Measurements from ENCODE around the gene CLCN3. TPM values are rescaled to one million over a fixed set of nuclear protein-coding genes. Genes with fewer than 3 reads are reported as not detected.
A peak's percentile ranks its signal among the peaks of the same experiment; 100 is the strongest.
"Not testable (repeated sequence)": the region's sequence is repeated elsewhere in the genome, so short reads cannot be mapped to it uniquely, and the experiment has no call there.

CLCN3 gene
- total RNA-seq, 2 experiments from 2014 or later: 18.5 to 20.8 TPM

GRCh38 chr4:169611991-169612870 lies 8.1 kb upstream of the CLCN3 start, which contains the start of gene NEK1:
TSS of gene NEK1 (minus strand) at chr4:169612583. CDS start at chr4:169602630, 9,953 bp downstream.
- Mint-ChIP-seq H3K36me3 (peaks cover 3% of the 10 kb centered on the region), H3K27ac (peak within 1 kb of the TSS; percentile 98), H3K9me3 (no peaks in the 10 kb centered on the region), H3K4me1 (peaks cover 34% of the 10 kb centered on the region), H3K27me3 (no peaks in the 10 kb centered on the region), H3K4me3 (peak within 1 kb of the TSS; percentile 92)
- DNase-seq: peak; percentile 90

- H3K9me3 Mint-ChIP-seq: no peaks in the 10 kb centered on the region
Measured at GRCh38 chr4:169612871-169613859, 7.2 kb upstream of the CLCN3 start.

GRCh38 chr4:169615467-169616106 lies 4.8 kb upstream of the CLCN3 start:
- peaks cover 47% of the 10 kb centered on the region for H3K4me1 Mint-ChIP-seq
- peak overlapping the region; percentile 47 for H3K27ac Mint-ChIP-seq
- H3K36me3 Mint-ChIP-seq: peaks cover 1% of the 10 kb centered on the region
- no peaks in the 10 kb centered on the region for H3K9me3 Mint-ChIP-seq
- peak; percentile 14 for DNase-seq
- no peaks in the 10 kb centered on the region for H3K27me3 Mint-ChIP-seq
- H3K4me3 Mint-ChIP-seq: no peak overlapping the region

More at GRCh38 chr4:169612871-169613859, 7.2 kb upstream of the CLCN3 start:
- Mint-ChIP-seq H3K27me3 (no peaks in the 10 kb centered on the region), H3K4me1 (peaks cover 39% of the 10 kb centered on the region), H3K36me3 (no peaks in the 10 kb centered on the region), H3K4me3 (peak overlapping the region; percentile 92), H3K27ac (peak overlapping the region; percentile 98)
- peak; percentile 54 for DNase-seq

GRCh38 chr4:169616846-169617245 lies 3.5 kb upstream of the CLCN3 start:
- H3K27me3 Mint-ChIP-seq: no peaks in the 10 kb centered on the region
- peaks cover 1% of the 10 kb centered on the region for H3K36me3 Mint-ChIP-seq
- H3K4me3 Mint-ChIP-seq: no peak overlapping the region
- H3K27ac Mint-ChIP-seq: no peak overlapping the region
- no peaks in the 10 kb centered on the region for H3K9me3 Mint-ChIP-seq
- peaks cover 42% of the 10 kb centered on the region for H3K4me1 Mint-ChIP-seq
- DNase-seq: no peak

- peaks cover 47% of the 10 kb centered on the region for H3K4me1 Mint-ChIP-seq
- DNase-seq: no peak
- H3K4me3 Mint-ChIP-seq: no peak overlapping the region
- no peak overlapping the region for H3K27ac Mint-ChIP-seq
- H3K9me3 Mint-ChIP-seq: no peaks in the 10 kb centered on the region
- peaks cover 1% of the 10 kb centered on the region for H3K36me3 Mint-ChIP-seq
- H3K27me3 Mint-ChIP-seq: no peaks in the 10 kb centered on the region
Measured at GRCh38 chr4:169617306-169617705, 3.1 kb upstream of the CLCN3 start.

GRCh38 chr4:169618286-169618685 lies 2.1 kb upstream of the CLCN3 start:
- Mint-ChIP-seq H3K4me3 (no peak overlapping the region), H3K27me3 (no peaks in the 10 kb centered on the region), H3K27ac (peak overlapping the region; percentile 99), H3K9me3 (no peaks in the 10 kb centered on the region), H3K36me3 (peaks cover 1% of the 10 kb centered on the region), H3K4me1 (peaks cover 49% of the 10 kb centered on the region)
- DNase-seq: no peak

DNA sequence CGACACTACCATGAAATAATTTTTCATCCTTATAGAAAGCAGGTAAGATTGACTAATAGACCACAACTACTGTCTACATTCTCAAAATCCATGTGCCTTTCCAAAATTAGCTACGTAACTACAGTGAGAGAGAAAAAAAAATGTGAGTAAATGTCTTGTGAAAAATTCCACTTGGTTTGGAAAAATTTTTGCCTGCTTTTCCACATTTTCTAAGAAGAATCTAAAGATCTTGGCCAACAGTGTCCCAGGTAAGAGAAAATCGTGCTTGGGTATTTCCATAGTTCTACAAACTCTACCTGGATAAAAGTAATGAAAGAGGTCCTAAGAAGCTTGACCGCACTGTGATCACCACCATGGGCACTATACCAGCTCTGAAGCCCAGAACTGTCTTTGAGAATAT lies 1.4 kb upstream of the CLCN3 start:
- H3K4me1 Mint-ChIP-seq: peaks cover 50% of the 10 kb centered on the region
- H3K27me3 Mint-ChIP-seq: no peaks in the 10 kb centered on the region
- H3K36me3 Mint-ChIP-seq: peaks cover 4% of the 10 kb centered on the region
- no peak for DNase-seq
- H3K9me3 Mint-ChIP-seq: peaks cover 3% of the 10 kb centered on the region
- H3K4me3 Mint-ChIP-seq: peak overlapping the region; percentile 99
- H3K27ac Mint-ChIP-seq: peak overlapping the region; percentile 99

DNA sequence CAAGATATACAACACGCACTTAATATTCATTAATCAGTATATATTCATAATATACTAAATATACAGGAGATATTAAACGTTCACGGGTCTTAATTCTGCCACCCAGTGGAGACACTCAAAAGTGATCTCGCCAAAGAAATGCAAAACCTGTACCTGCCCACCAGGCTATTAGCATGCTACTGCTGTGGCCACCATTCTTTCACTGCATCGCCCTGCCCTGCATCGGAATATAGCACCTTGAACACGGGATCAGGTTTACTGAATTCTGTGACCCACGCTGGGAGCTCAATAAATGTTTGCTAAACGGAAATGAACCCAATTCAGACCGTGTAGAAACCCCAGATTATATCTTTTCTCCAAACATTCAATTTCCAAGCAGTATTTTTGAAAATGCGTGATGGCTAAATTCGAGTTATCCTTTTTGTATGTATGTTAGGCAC lies 840 bp upstream of the CLCN3 start:
- peak; percentile 46 for DNase-seq
- Mint-ChIP-seq H3K27ac (peak overlapping the region; percentile 99), H3K4me1 (peaks cover 50% of the 10 kb centered on the region), H3K4me3 (peak overlapping the region; percentile 99), H3K27me3 (no peaks in the 10 kb centered on the region), H3K36me3 (peaks cover 4% of the 10 kb centered on the region), H3K9me3 (peaks cover 3% of the 10 kb centered on the region)

- Mint-ChIP-seq H3K27me3 (no peaks in the 10 kb centered on the region), H3K4me1 (peaks cover 49% of the 10 kb centered on the region), H3K4me3 (peak overlapping the region; percentile 99), H3K27ac (peak overlapping the region; percentile 99), H3K36me3 (peaks cover 10% of the 10 kb centered on the region), H3K9me3 (peaks cover 3% of the 10 kb centered on the region)
- peak; percentile 5 for DNase-seq
Measured at GRCh38 chr4:169620880-169621248, 486 bp downstream of the CLCN3 start.

DNA sequence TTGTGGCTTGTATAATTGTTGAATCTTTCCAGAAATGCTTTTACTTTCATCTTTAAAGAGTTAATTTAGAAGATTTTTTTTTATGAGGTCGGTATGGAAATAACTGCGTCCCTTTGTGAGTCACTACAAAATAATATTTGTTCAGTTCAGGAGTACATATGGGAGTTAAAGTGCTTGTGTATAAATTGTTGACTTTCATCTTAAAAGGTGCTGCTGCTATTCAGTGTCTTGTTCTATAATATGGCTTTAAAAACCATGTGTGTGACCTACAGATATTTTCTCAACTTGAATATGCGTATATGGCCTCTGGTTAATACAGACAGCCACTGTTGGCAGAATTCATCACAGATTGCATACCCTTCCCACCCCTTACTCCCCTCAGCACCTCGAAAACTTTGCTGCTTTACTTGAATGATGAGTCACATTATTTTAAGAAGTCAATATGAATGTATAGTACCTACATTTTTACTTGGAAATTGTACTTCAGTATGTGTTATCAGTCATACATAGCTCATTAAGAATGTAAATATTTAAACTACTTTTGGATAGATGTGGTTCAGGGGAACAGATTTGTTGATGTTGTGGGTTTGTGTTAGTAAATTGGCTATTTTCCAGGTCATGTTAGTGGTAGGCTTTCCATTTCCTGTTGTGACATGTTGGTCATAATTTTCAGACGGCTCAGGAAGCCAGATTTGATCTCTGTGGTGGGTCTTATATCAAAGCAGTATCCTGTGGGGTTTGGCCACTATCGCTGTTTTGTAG lies 1.5 kb downstream of the CLCN3 start:
- H3K4me1 Mint-ChIP-seq: peaks cover 49% of the 10 kb centered on the region
- peak overlapping the region; percentile 83 for H3K27ac Mint-ChIP-seq
- no peak for DNase-seq
- H3K4me3 Mint-ChIP-seq: peak overlapping the region; percentile 76
- no peaks in the 10 kb centered on the region for H3K27me3 Mint-ChIP-seq
- peaks cover 3% of the 10 kb centered on the region for H3K9me3 Mint-ChIP-seq
- H3K36me3 Mint-ChIP-seq: peaks cover 11% of the 10 kb centered on the region

DNA sequence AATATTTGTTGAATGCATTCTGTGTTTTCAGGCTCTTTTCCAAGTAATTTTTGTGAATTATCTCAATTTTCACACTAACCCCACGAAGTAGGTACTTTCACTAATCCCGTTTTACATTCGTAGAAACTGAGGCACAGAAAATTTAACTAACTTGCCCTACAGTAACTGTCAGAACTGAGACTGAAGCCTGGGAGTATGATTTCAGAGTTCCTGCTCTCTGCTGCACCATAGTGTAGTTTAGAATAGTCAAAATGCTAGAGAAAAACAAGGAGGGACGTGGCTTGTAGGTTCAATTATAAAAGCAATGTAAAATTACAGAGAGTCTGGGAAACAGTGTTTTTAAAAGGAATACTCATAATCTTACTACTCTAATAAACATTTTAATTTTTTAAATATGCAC lies 2.2 kb downstream of the CLCN3 start:
- Mint-ChIP-seq H3K27ac (peak overlapping the region; percentile 83), H3K4me3 (peak overlapping the region; percentile 76), H3K27me3 (no peaks in the 10 kb centered on the region), H3K9me3 (peaks cover 3% of the 10 kb centered on the region), H3K4me1 (peaks cover 48% of the 10 kb centered on the region), H3K36me3 (peaks cover 16% of the 10 kb centered on the region)
- no peak for DNase-seq

DNA sequence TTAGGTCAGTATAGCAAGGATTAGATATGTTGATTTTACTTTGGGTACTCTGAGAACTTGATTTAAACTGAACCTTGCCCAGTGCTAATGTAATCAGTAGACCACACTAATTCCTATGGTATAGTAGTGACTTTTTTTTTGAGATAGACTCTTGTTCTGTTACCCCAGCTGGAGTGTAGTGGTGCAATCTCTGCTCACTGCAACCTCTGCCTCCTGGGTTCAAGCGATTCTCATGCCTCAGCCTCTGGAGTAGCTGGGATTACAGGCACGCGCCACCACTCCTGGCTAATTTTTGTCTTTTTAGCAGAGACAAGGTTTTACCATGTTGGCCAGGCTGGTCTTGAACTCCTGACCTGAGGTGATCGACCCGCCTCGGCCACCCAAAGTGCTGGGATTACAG lies 3.6 kb downstream of the CLCN3 start:
- not testable (repeated sequence) for H3K4me3 Mint-ChIP-seq, H3K27ac Mint-ChIP-seq, H3K9me3 Mint-ChIP-seq, H3K27me3 Mint-ChIP-seq, DNase-seq
- H3K4me1 Mint-ChIP-seq: peaks cover 40% of the 10 kb centered on the region
- peaks cover 16% of the 10 kb centered on the region for H3K36me3 Mint-ChIP-seq

- H3K4me3 Mint-ChIP-seq: no peak overlapping the region
- peaks cover 43% of the 10 kb centered on the region for H3K4me1 Mint-ChIP-seq
- H3K27ac Mint-ChIP-seq: no peak overlapping the region
- H3K27me3 Mint-ChIP-seq: no peaks in the 10 kb centered on the region
- H3K36me3 Mint-ChIP-seq: peaks cover 20% of the 10 kb centered on the region
- peaks cover 3% of the 10 kb centered on the region for H3K9me3 Mint-ChIP-seq
- no peak for DNase-seq
Measured at GRCh38 chr4:169625886-169626285, 5.5 kb downstream of the CLCN3 start.
